ENCODE results near the gene TTC38.

TTC38 gene

DNA sequence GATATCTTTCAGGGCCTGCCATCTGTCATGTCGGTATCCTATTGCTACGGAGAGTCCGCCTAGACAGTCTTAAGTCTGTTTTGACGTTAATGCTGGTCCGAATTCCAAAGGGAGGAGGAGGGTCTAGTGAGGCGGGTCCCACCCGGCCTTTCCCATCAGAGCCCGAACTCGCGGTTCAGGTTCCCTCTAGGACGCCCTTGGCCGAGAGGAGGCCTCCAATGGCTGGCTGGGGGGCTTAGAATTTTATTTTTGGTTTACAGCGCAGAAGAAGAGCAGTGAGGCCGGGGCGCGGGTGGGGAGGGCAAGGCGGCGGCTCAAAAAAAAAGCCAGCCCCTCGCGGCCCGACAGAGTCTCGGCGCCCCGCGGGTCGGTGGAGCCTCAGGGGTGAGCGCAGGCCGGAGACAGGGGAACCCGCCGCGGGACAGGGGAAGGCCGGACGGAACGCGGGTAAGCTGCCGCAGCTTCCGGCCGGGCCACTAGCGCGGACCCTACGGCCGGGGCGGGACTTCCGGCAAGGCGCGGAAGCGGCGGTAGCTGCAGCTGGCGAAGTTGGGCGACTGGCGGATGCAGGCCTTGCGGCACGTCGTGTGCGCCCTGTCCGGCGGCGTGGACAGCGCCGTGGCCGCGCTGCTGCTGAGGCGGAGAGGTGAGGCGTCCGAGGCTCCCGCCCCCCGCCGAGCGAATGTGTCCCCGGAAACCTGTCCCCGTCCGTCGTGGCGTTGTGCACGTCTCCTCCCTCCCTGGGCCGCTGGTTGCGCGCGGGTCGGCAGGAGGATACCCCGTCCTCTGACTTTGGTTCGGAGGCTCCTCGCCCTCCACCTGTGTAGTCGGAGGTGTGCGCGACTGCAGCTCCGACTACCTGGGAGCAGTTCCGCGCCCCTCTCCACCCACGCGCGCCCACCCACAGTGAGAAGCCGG is 67.7 kb downstream of the TTC38 start, which contains the start of gene TRMU (continued):
- TF ChIP-seq BCL6B (tag by site-specific recombination; IDR thresholded peaks at IDR 0.05) (no peak), ZNF394 (tag by site-specific recombination; IDR thresholded peaks at IDR 0.05; ENCODE audit: borderline replicate concordance) (peak; percentile 61), KLF16 (tag by site-specific recombination; IDR thresholded peaks at IDR 0.05) (peak; percentile 92), ZNF366 (tag by site-specific recombination; conservative IDR thresholded peaks at IDR 0.05) (no peak), ZNF600 (tag by site-specific recombination; IDR thresholded peaks at IDR 0.05) (no peak), ZNF133 (tag by site-specific recombination; IDR thresholded peaks at IDR 0.05) (no peak), ZNF670 (tag by site-specific recombination; IDR thresholded peaks at IDR 0.05; ENCODE audit: low read depth) (no peak), ZNF664 (tag by site-specific recombination; IDR thresholded peaks at IDR 0.05) (no peak)
- TF ChIP-seq, protein P1, sequence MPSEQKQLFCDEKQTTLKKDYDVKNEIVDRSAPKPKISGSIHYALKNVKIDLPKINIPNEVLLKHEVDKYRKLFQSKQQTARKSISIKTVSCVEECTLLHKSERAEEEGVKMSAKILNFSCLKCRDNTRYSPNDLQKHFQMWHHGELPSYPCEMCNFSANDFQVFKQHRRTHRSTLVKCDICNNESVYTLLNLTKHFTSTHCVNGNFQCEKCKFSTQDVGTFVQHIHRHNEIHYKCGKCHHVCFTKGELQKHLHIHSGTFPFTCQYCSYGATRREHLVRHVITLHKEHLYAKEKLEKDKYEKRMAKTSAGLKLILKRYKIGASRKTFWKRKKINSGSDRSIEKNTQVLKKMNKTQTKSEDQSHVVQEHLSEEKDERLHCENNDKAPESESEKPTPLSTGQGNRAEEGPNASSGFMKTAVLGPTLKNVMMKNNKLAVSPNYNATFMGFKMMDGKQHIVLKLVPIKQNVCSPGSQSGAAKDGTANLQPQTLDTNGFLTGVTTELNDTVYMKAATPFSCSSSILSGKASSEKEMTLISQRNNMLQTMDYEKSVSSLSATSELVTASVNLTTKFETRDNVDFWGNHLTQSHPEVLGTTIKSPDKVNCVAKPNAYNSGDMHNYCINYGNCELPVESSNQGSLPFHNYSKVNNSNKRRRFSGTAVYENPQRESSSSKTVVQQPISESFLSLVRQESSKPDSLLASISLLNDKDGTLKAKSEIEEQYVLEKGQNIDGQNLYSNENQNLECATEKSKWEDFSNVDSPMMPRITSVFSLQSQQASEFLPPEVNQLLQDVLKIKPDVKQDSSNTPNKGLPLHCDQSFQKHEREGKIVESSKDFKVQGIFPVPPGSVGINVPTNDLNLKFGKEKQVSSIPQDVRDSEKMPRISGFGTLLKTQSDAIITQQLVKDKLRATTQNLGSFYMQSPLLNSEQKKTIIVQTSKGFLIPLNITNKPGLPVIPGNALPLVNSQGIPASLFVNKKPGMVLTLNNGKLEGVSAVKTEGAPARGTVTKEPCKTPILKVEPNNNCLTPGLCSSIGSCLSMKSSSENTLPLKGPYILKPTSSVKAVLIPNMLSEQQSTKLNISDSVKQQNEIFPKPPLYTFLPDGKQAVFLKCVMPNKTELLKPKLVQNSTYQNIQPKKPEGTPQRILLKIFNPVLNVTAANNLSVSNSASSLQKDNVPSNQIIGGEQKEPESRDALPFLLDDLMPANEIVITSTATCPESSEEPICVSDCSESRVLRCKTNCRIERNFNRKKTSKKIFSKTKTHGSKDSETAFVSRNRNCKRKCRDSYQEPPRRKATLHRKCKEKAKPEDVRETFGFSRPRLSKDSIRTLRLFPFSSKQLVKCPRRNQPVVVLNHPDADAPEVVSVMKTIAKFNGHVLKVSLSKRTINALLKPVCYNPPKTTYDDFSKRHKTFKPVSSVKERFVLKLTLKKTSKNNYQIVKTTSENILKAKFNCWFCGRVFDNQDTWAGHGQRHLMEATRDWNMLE (tag by site-specific recombination; conservative IDR thresholded peaks at IDR 0.05; ENCODE audit: low read depth) = peak; percentile 68; the same call in 1 of the 2 replicates

GRCh38 chr22:46336119-46337078 is 68.6 kb downstream of the TTC38 start:
- ChIA-PET CTCF (interaction anchor here (0.6 to 1.6 kb wide), 6 partner anchors 9 to 342 kb away, joined by 3 to 4 read pairs (median 3); no protein-coding TSS in a partner anchor), POLR2A (interaction anchor here (0.5 to 2.2 kb wide), 13 partner anchors 11 to 221 kb away, joined by 3 to 17 read pairs (median 3); partner anchors contain the start of genes GTSE1 and TTC38)
- Histone ChIP-seq H3K36me3 (ENCODE audit: control insufficient read depth in 2 of 2, insufficient read depth in 1 of 2, low read length in 2 of 2) (peaks cover 38 to 69% of the 10 kb centered on the region in 2 experiments), H3K4me1 (ENCODE audit: control insufficient read depth, insufficient read depth, low read length) (peaks cover 5% of the 10 kb centered on the region), H3K27ac (ENCODE audit: extremely low read depth, low read depth, low read length) (peak overlapping the region; percentile 92), H3K9me3 (ENCODE audit: control insufficient read depth, insufficient read depth, low read depth, low read length) (no peaks in the 10 kb centered on the region), H3K4me3 (ENCODE audit: low read depth, low read length) (peak overlapping the region; percentile 96)
- TF ChIP-seq ZNF664 (tag by site-specific recombination; IDR thresholded peaks at IDR 0.05) (peak; percentile 58; the same call in 1 of the 2 replicates), EGR2 (tag by site-specific recombination; IDR thresholded peaks at IDR 0.05; ENCODE audit: low read depth) (peak; percentile 39; the same call in 1 of the 2 replicates), ZIC2 (tag by site-specific recombination; IDR thresholded peaks at IDR 0.05) (0 out of 2 replicates have a peak, but pooled peaks have one; percentile 23), ZNF335 (tag by site-specific recombination; conservative IDR thresholded peaks at IDR 0.05) (peak; percentile 22), ZSCAN30 (tag by site-specific recombination; IDR thresholded peaks at IDR 0.05) (no peak), IKZF3 (tag by site-specific recombination; IDR thresholded peaks at IDR 0.05) (no peak), YY1 (tag by site-specific recombination; IDR thresholded peaks at IDR 0.05) (peak; percentile 24; the same call in 1 of the 2 replicates), ZFHX2 (tag by site-specific recombination; conservative IDR thresholded peaks at IDR 0.05) (peak; percentile 45), PRDM4 (tag by site-specific recombination; IDR thresholded peaks at IDR 0.05) (no peak), ZBTB17 (tag by site-specific recombination; IDR thresholded peaks at IDR 0.05) (peak; percentile 38; the same call in 1 of the 2 replicates), KLF10 (tag by site-specific recombination; IDR thresholded peaks at IDR 0.05) (no peak), PRDM1 (tag by site-specific recombination; IDR thresholded peaks at IDR 0.05) (peak; percentile 35; the same call in 1 of the 2 replicates)
- TF ChIP-seq, protein P2, sequence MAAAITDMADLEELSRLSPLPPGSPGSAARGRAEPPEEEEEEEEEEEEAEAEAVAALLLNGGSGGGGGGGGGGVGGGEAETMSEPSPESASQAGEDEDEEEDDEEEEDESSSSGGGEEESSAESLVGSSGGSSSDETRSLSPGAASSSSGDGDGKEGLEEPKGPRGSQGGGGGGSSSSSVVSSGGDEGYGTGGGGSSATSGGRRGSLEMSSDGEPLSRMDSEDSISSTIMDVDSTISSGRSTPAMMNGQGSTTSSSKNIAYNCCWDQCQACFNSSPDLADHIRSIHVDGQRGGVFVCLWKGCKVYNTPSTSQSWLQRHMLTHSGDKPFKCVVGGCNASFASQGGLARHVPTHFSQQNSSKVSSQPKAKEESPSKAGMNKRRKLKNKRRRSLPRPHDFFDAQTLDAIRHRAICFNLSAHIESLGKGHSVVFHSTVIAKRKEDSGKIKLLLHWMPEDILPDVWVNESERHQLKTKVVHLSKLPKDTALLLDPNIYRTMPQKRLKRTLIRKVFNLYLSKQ (tag by site-specific recombination; IDR thresholded peaks at IDR 0.05; ENCODE audit: borderline replicate concordance) = no peak
